GM23338 (cell line): ENCODE measurements around the gene ZYX. TPM values are rescaled to one million over a fixed set of nuclear protein-coding genes. Genes with fewer than 3 reads are reported as not detected.

Source experiments
- ATAC-seq: fragments of 200-7000 bp; cut with Tn5 transposase; 3 replicates; pipeline ENCODE4 v1.9.1; 2020
- DNase-seq: peaks from one replicate; pipeline ENCODE4 v3.0.0-alpha.2; 2015; ENCODE audit warnings: low spot score
- H2AFZ ChIP-seq: fragments of 200-600 bp; sonication (generic); 2 replicates; pipeline ENCODE4 v1.8.0; 2016; ENCODE audit warnings: antibody characterized with exemption, mild to moderate bottlenecking, moderate library complexity
- H3F3A ChIP-seq: fragments of 200-600 bp; sonication (generic); replicated peaks from 2 replicates; pipeline ENCODE4 v1.8.0; 2017; ENCODE audit warnings: antibody characterized with exemption, mixed run types, low read depth
- H3K27ac ChIP-seq: fragments of 200-600 bp; sonication (generic); 2 replicates; pipeline ENCODE4 v1.6.1; 2016; ENCODE audit warnings: low read depth
- H3K27me3 ChIP-seq: fragments of 200-600 bp; sonication (generic); 2 replicates; pipeline ENCODE4 v1.8.0; 2016; ENCODE audit warnings: mild to moderate bottlenecking, mixed run types, moderate library complexity; ENCODE audit not compliant: insufficient read depth
- H3K36me3 ChIP-seq: fragments of 200-600 bp; sonication (generic); 2 replicates; pipeline ENCODE4 v1.8.0; 2016; ENCODE audit warnings: mild to moderate bottlenecking; ENCODE audit not compliant: insufficient read depth
- H3K4me1 ChIP-seq: fragments of 200-600 bp; sonication (generic); 2 replicates; pipeline ENCODE4 v1.8.0; 2016; ENCODE audit warnings: mild to moderate bottlenecking, moderate library complexity; ENCODE audit not compliant: insufficient read depth
- H3K4me2 ChIP-seq: fragments of 200-600 bp; sonication (generic); 2 replicates; pipeline ENCODE4 v1.7.1; 2017; ENCODE audit warnings: mixed run types
- H3K4me3 ChIP-seq: fragments of 200-600 bp; sonication (generic); 2 replicates; pipeline ENCODE4 v1.6.1; 2016; ENCODE audit warnings: mixed run types
- H3K79me2 ChIP-seq: fragments of 200-600 bp; sonication (generic); replicated peaks from 2 replicates; pipeline ENCODE4 v1.8.0; 2017; ENCODE audit warnings: mild to moderate bottlenecking; ENCODE audit not compliant: insufficient read depth
- H3K9me2 ChIP-seq: fragments of 200-600 bp; sonication (generic); 2 replicates; pipeline ENCODE4 v1.8.0; 2017; ENCODE audit not compliant: insufficient read depth
- H4K20me1 ChIP-seq: fragments of 200-600 bp; sonication (generic); replicated peaks from 2 replicates; pipeline ENCODE4 v1.8.0; 2017; ENCODE audit warnings: mild to moderate bottlenecking; ENCODE audit not compliant: insufficient read depth
- H3K27ac Mint-ChIP-seq: 2 replicates; pipeline ENCODE4 v1.8.0; 2020; ENCODE audit warnings: inconsistent platforms, mild to moderate bottlenecking, moderate library complexity, mixed read lengths
- H3K27me3 Mint-ChIP-seq: 3 replicates; pipeline ENCODE4 v1.8.0; 2022; ENCODE audit warnings: low read depth, mild to moderate bottlenecking, moderate library complexity, mixed read lengths, inconsistent platforms; ENCODE audit not compliant: insufficient read depth, poor library complexity
- H3K36me3 Mint-ChIP-seq: 3 replicates; pipeline ENCODE4 v1.8.0; 2021; ENCODE audit warnings: low read depth, mild to moderate bottlenecking, inconsistent platforms, moderate library complexity, mixed read lengths
- H3K4me1 Mint-ChIP-seq: 3 replicates; pipeline ENCODE4 v1.8.0; 2020; ENCODE audit warnings: mild to moderate bottlenecking, inconsistent platforms, mixed read lengths
- H3K4me3 Mint-ChIP-seq: 3 replicates; pipeline ENCODE4 v1.8.0; 2021; ENCODE audit warnings: moderate library complexity, mild to moderate bottlenecking, inconsistent platforms, mixed read lengths
- H3K9me3 Mint-ChIP-seq: 3 replicates; pipeline ENCODE4 v1.8.0; 2020; ENCODE audit warnings: moderate library complexity, mild to moderate bottlenecking, inconsistent platforms, mixed read lengths
- CREB1 ChIP-seq: fragments of 250-450 bp; sonication (Bioruptor Pico); IDR thresholded peaks from 2 replicates; pipeline ENCODE4 v1.5.0; 2020; ENCODE audit warnings: low read depth, mild to moderate bottlenecking, moderate library complexity
- ETS1 ChIP-seq: IDR thresholded peaks from 2 replicates; pipeline ENCODE4 v1.6.1; 2016; ENCODE audit warnings: antibody characterized with exemption
- EZH2 ChIP-seq: fragments of 200-600 bp; sonication (generic); IDR thresholded peaks from one replicate; pipeline ENCODE4 v1.8.0; 2017; ENCODE audit warnings: antibody characterized with exemption, mild to moderate bottlenecking, low read depth; ENCODE audit not compliant: unreplicated experiment
- EZH2phosphoT487 ChIP-seq: fragments of 200-600 bp; sonication (generic); IDR thresholded peaks from one replicate; pipeline ENCODE4 v1.8.1; 2018; ENCODE audit warnings: antibody characterized with exemption; ENCODE audit not compliant: unreplicated experiment
- JUNB ChIP-seq: IDR thresholded peaks from one replicate; pipeline ENCODE4 v1.6.1; 2016; ENCODE audit warnings: antibody characterized with exemption; ENCODE audit not compliant: unreplicated experiment
- NANOG ChIP-seq: IDR thresholded peaks from 2 replicates; pipeline ENCODE4 v1.6.1; 2016; ENCODE audit warnings: antibody characterized with exemption, borderline replicate concordance
- POLR2AphosphoS5 ChIP-seq: IDR thresholded peaks from 2 replicates; pipeline ENCODE4 v1.6.1; 2016; ENCODE audit warnings: antibody characterized with exemption, low read depth
- ZNF114 ChIP-seq: fragments of 250-450 bp; sonication (Bioruptor Pico); IDR thresholded peaks from 2 replicates; pipeline ENCODE4 v1.5.0; 2020; ENCODE audit warnings: mild to moderate bottlenecking, moderate library complexity
- ZNF331 ChIP-seq: fragments of 250-450 bp; sonication (Bioruptor Pico); IDR thresholded peaks from 2 replicates; pipeline ENCODE4 v1.5.0; 2020; ENCODE audit warnings: low read depth, mild to moderate bottlenecking, moderate library complexity
- polyA plus RNA-seq: library from polyadenylated mRNA; unstranded; fragments of >200 nt; fragmentation: Nextera tagmentation; extraction: Ambion mirVana; gene quantifications from 2 replicates; pipeline ENCODE4 v1.2.1, GENCODE V29; 2016
- total RNA-seq: library from RNA; depleted of rRNA; stranded (reverse); fragments of >200 nt; shearing (Covaris generic); gene quantifications from 2 replicates; pipeline ENCODE4 v1.2.3, GENCODE V29; 2014
- TF ChIP-seq, protein P1 (sequence below): IDR thresholded peaks from one replicate; pipeline ENCODE4 v1.6.1; 2018; ENCODE audit warnings: antibody characterized with exemption; ENCODE audit not compliant: unreplicated experiment
- TF ChIP-seq, protein P2 (sequence below), 2 experiments: fragments of 200-600 bp in 1 of 2; sonication (generic) in 1 of 2; conservative IDR thresholded peaks; 2 replicates each; pipeline versions ENCODE4 v1.5.1 to v1.6.1; 2016 to 2017; ENCODE audit warnings: antibody characterized with exemption in 2 of 2, low read depth in 2 of 2, mild to moderate bottlenecking in 2 of 2, moderate library complexity in 1 of 2

Gene ZYX
- total and polyA plus RNA-seq, 2 experiments from 2014 or later = 111 to 141 TPM

DNA sequence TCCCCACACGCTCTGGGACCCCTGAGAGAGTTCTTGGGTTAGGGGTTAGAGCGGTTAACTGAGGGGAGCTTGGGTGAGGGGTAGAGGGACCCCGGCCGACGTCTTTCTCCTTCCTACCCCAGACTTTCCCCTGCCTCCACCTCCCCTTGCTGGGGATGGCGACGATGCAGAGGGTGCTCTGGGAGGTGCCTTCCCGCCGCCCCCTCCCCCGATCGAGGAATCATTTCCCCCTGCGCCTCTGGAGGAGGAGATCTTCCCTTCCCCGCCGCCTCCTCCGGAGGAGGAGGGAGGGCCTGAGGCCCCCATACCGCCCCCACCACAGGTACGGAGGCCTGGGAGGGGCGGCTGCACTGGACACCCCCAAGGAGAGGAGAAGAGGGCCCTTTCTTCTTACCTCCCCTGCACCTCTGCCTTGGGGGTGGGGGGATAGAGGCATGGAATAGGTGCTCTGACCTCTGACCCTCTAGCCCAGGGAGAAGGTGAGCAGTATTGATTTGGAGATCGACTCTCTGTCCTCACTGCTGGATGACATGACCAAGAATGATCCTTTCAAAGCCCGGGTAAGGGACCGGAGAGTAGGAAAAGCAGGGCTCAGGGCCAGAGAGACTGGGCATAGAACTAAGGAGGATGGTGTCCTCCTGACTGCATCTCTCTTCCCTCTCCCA is 1.1 kb downstream of the ZYX start:
- H3K27ac ChIP-seq = peak overlapping the region; percentile 63; the same call in 1 of the 2 replicates
- peaks cover 4% of the 10 kb centered on the region for H3K27me3 Mint-ChIP-seq
- H3K36me3 ChIP-seq = peaks cover 7% of the 10 kb centered on the region; the same call in 1 of the 2 replicates
- no peak for TF ChIP-seq EZH2
- peaks cover 20% of the 10 kb centered on the region; the same call in 1 of the 2 replicates for H3F3A ChIP-seq
- 0 out of 2 replicates have a peak overlapping the region, but pooled peaks have one; percentile 8 for H3K27ac Mint-ChIP-seq
- peak overlapping the region; percentile 99 for H3K4me3 ChIP-seq
- H2AFZ ChIP-seq = no peak overlapping the region
- peaks cover 9% of the 10 kb centered on the region; the same call in 2 of the 3 replicates for H3K36me3 Mint-ChIP-seq
- H3K79me2 ChIP-seq = peaks cover 60% of the 10 kb centered on the region
- peak overlapping the region; percentile 95 for H3K4me2 ChIP-seq
- no peak for ATAC-seq
- peaks cover 29% of the 10 kb centered on the region for H3K4me1 ChIP-seq
- H4K20me1 ChIP-seq = peaks cover 31% of the 10 kb centered on the region
- H3K9me2 ChIP-seq = no peaks in the 10 kb centered on the region
- no peaks in the 10 kb centered on the region for H3K9me3 Mint-ChIP-seq
- peaks cover 27% of the 10 kb centered on the region for H3K4me1 Mint-ChIP-seq
- H3K27me3 ChIP-seq = no peaks in the 10 kb centered on the region
- no peak for DNase-seq
- H3K4me3 Mint-ChIP-seq = peak overlapping the region; percentile 74

DNA sequence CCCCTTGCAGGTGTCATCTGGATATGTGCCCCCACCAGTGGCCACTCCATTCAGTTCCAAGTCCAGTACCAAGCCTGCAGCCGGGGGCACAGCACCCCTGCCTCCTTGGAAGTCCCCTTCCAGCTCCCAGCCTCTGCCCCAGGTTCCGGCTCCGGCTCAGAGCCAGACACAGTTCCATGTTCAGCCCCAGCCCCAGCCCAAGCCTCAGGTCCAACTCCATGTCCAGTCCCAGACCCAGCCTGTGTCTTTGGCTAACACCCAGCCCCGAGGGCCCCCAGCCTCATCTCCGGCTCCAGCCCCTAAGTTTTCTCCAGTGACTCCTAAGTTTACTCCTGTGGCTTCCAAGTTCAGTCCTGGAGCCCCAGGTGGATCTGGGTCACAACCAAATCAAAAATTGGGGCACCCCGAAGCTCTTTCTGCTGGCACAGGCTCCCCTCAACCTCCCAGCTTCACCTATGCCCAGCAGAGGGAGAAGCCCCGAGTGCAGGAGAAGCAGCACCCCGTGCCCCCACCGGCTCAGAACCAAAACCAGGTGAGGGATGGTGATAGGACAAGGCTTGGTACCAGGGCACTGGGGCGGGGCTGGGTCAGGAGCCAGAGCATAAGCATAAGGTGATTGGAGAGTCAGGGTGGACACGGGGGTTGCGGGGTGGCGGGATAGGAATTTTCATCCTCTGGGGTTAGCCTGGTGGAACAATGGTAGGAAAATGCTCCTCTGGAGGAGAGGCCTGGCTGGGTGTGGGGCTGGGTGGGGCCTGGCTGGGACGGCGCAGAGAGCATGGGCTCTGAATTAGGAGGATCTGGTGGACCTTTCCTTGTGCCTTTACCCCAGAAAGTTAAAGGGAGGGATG is 1.9 kb downstream of the ZYX start:
- TF ChIP-seq CREB1 (CRISPR knock-in tag) = no peak
- no peak for TF ChIP-seq NANOG
- TF ChIP-seq, protein P1, sequence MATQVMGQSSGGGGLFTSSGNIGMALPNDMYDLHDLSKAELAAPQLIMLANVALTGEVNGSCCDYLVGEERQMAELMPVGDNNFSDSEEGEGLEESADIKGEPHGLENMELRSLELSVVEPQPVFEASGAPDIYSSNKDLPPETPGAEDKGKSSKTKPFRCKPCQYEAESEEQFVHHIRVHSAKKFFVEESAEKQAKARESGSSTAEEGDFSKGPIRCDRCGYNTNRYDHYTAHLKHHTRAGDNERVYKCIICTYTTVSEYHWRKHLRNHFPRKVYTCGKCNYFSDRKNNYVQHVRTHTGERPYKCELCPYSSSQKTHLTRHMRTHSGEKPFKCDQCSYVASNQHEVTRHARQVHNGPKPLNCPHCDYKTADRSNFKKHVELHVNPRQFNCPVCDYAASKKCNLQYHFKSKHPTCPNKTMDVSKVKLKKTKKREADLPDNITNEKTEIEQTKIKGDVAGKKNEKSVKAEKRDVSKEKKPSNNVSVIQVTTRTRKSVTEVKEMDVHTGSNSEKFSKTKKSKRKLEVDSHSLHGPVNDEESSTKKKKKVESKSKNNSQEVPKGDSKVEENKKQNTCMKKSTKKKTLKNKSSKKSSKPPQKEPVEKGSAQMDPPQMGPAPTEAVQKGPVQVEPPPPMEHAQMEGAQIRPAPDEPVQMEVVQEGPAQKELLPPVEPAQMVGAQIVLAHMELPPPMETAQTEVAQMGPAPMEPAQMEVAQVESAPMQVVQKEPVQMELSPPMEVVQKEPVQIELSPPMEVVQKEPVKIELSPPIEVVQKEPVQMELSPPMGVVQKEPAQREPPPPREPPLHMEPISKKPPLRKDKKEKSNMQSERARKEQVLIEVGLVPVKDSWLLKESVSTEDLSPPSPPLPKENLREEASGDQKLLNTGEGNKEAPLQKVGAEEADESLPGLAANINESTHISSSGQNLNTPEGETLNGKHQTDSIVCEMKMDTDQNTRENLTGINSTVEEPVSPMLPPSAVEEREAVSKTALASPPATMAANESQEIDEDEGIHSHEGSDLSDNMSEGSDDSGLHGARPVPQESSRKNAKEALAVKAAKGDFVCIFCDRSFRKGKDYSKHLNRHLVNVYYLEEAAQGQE = no peak
- no peak for TF ChIP-seq ZNF331
- TF ChIP-seq, protein P2, sequence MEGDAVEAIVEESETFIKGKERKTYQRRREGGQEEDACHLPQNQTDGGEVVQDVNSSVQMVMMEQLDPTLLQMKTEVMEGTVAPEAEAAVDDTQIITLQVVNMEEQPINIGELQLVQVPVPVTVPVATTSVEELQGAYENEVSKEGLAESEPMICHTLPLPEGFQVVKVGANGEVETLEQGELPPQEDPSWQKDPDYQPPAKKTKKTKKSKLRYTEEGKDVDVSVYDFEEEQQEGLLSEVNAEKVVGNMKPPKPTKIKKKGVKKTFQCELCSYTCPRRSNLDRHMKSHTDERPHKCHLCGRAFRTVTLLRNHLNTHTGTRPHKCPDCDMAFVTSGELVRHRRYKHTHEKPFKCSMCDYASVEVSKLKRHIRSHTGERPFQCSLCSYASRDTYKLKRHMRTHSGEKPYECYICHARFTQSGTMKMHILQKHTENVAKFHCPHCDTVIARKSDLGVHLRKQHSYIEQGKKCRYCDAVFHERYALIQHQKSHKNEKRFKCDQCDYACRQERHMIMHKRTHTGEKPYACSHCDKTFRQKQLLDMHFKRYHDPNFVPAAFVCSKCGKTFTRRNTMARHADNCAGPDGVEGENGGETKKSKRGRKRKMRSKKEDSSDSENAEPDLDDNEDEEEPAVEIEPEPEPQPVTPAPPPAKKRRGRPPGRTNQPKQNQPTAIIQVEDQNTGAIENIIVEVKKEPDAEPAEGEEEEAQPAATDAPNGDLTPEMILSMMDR (conservative IDR thresholded peaks at IDR 0.05; ENCODE audit: low read depth in 2 of 2) = no peak
- no peak for TF ChIP-seq ZNF114 (CRISPR knock-in tag)
- no peak for TF ChIP-seq POLR2AphosphoS5
- no peak for TF ChIP-seq ETS1
- no peak for TF ChIP-seq EZH2phosphoT487
- no peak for TF ChIP-seq JUNB
- Histone ChIP-seq H4K20me1 (peaks cover 31% of the 10 kb centered on the region), H3K27ac (no peak overlapping the region), H3K4me1 (peaks cover 29% of the 10 kb centered on the region), H3K36me3 (peaks cover 7% of the 10 kb centered on the region; the same call in 1 of the 2 replicates), H2AFZ (no peak overlapping the region), H3K9me2 (no peaks in the 10 kb centered on the region), H3K27me3 (no peaks in the 10 kb centered on the region), H3K79me2 (peaks cover 60% of the 10 kb centered on the region), H3F3A (peaks cover 24% of the 10 kb centered on the region; the same call in 1 of the 2 replicates), H3K4me3 (peak overlapping the region; percentile 99), H3K4me2 (peak overlapping the region; percentile 95)
- Mint-ChIP-seq H3K4me1 (peaks cover 31% of the 10 kb centered on the region), H3K27me3 (peaks cover 9% of the 10 kb centered on the region), H3K9me3 (no peaks in the 10 kb centered on the region), H3K36me3 (peaks cover 12% of the 10 kb centered on the region), H3K4me3 (peak overlapping the region; percentile 74), H3K27ac (no peak overlapping the region)
- ATAC-seq (no peak), DNase-seq (no peak)
